HepG2 (cell line): ENCODE data around the gene BCORL1. TPM values are rescaled to one million over a fixed set of nuclear protein-coding genes. Genes with fewer than 3 reads are reported as not detected.

Experiments used
- ARNT2 ChIP-seq: sonication (generic); formaldehyde crosslinking; IDR thresholded peaks from 2 replicates; pipeline ENCODE4 v1.8.0; 2022; ENCODE audit warnings: mild to moderate bottlenecking, low read depth, missing genetic modification reagents, moderate library complexity
- CBFB ChIP-seq: sonication (generic); formaldehyde crosslinking; IDR thresholded peaks from 2 replicates; pipeline ENCODE4 v1.4.0; 2020; ENCODE audit warnings: missing genetic modification reagents
- DMAP1 ChIP-seq: IDR thresholded peaks from 2 replicates; pipeline ENCODE4 v1.6.1; 2016
- MIER2 ChIP-seq: IDR thresholded peaks from 2 replicates; pipeline ENCODE4 v1.6.1; 2016; ENCODE audit warnings: missing biosample characterization, missing genetic modification reagents
- RELA ChIP-seq: sonication (generic); formaldehyde crosslinking; IDR thresholded peaks from 2 replicates; pipeline ENCODE4 v1.4.0; 2020; ENCODE audit warnings: missing genetic modification reagents
- SRY ChIP-seq: sonication (generic); formaldehyde crosslinking; IDR thresholded peaks from 2 replicates; pipeline ENCODE4 v1.8.0; 2022; ENCODE audit warnings: mild to moderate bottlenecking, missing genetic modification reagents
- XBP1 ChIP-seq: sonication (generic); formaldehyde crosslinking; IDR thresholded peaks from 2 replicates; pipeline ENCODE4 v1.5.0; 2020; ENCODE audit warnings: missing genetic modification reagents
- ZFY ChIP-seq: sonication (generic); formaldehyde crosslinking; IDR thresholded peaks from 2 replicates; pipeline ENCODE4 v1.4.0; 2020; ENCODE audit warnings: missing genetic modification reagents
- ZNF234 ChIP-seq: sonication (generic); formaldehyde crosslinking; conservative IDR thresholded peaks from 2 replicates; pipeline ENCODE4 v1.5.1; 2020; ENCODE audit warnings: mild to moderate bottlenecking, missing genetic modification reagents
- ZNF3 ChIP-seq: IDR thresholded peaks from 2 replicates; pipeline ENCODE4 v1.7.0; 2017; ENCODE audit warnings: inconsistent platforms
- ZNF441 ChIP-seq: sonication (generic); formaldehyde crosslinking; IDR thresholded peaks from 2 replicates; pipeline ENCODE4 v1.7.0; 2021; ENCODE audit warnings: missing genetic modification reagents, borderline replicate concordance
- ZNF776 ChIP-seq: sonication (generic); formaldehyde crosslinking; IDR thresholded peaks from 2 replicates; pipeline ENCODE4 v1.4.0; 2020; ENCODE audit warnings: mild to moderate bottlenecking, missing genetic modification reagents
- ZSCAN12 ChIP-seq: sonication (generic); formaldehyde crosslinking; IDR thresholded peaks from 2 replicates; pipeline ENCODE4 v1.9.0; 2021; ENCODE audit warnings: mild to moderate bottlenecking, missing genetic modification reagents
- polyA plus RNA-seq, 8 experiments: library from polyadenylated mRNA; depleted of rRNA in 3 of 8; stranded (reverse) in 7 of 8; unstranded in 1 of 8; fragments of >200 nt; fragmentation: Illumina TruSeq in 4 of 8; extraction: Trizol in 4 of 8; gene quantifications; 2 replicates each; pipeline versions ENCODE4 v1.2.1 to v1.2.3, GENCODE V29; 2011 to 2016; ENCODE audit warnings: low read depth in 4 of 8, missing spikeins in 1 of 8, mixed read lengths in 1 of 8; ENCODE audit not compliant: insufficient read depth in 1 of 8
- total RNA-seq, 5 experiments: library from RNA; depleted of rRNA; stranded (reverse); fragments of >200 nt; fragmentation: Illumina TruSeq; extraction: Trizol; gene quantifications; 2 replicates each; pipeline ENCODE4 v1.2.3, GENCODE V29; 2016; ENCODE audit warnings: low read depth in 1 of 5
- TF ChIP-seq, protein P1 (sequence below): sonication (generic); formaldehyde crosslinking; IDR thresholded peaks from 2 replicates; pipeline ENCODE4 v1.5.0; 2020; ENCODE audit warnings: mild to moderate bottlenecking, missing genetic modification reagents, borderline replicate concordance
- TF ChIP-seq, protein P2 (sequence below): sonication (generic); formaldehyde crosslinking; IDR thresholded peaks from 2 replicates; pipeline ENCODE4 v1.9.0; 2021; ENCODE audit warnings: mild to moderate bottlenecking, missing genetic modification reagents
- TF ChIP-seq, protein P3 (sequence below): sonication (generic); formaldehyde crosslinking; IDR thresholded peaks from 2 replicates; pipeline ENCODE4 v1.5.0; 2020; ENCODE audit warnings: missing genetic modification reagents, mild to moderate bottlenecking, borderline replicate concordance

BCORL1 gene
- total and polyA plus RNA-seq, 2 of the 13 experiments (the other 11 are each of a cell fraction or from before 2014, with no cell fraction given): 0.67 to 1.4 TPM

DNA sequence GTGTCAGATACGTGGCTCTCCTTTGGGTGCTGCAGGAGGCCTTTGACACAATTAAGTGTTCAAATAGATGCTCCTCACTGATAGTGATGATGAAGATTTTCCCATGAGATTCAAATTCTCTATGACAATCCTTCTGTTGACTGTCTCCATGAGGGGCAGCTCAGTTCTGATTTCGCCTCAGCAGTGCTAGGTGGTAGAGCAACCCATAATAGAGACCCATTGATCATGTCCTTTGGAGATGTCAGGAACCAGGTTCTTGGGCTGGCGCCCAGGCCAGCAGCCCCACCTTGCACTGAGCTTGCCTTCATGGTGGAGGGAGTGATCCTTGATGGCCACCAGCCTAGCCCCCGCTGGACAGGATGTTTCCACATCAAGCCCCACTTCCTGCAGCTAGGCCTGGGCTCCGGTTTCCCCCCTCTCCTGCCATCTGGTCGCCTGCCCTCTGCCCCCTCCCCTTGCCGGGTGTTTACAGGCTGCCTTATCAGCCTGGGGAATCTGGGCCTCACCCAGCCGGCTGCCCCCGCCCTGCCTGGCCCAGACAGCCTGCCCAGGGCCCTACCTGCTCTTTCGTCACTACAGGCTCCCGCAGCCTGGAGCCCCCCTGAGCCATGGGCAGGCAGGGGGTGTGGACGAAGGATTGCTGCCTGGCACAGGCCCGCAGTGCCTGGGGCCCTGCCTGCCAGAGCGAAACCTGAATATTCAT, 115.2 kb downstream of the BCORL1 start (continued):
- TF ChIP-seq, protein P1, sequence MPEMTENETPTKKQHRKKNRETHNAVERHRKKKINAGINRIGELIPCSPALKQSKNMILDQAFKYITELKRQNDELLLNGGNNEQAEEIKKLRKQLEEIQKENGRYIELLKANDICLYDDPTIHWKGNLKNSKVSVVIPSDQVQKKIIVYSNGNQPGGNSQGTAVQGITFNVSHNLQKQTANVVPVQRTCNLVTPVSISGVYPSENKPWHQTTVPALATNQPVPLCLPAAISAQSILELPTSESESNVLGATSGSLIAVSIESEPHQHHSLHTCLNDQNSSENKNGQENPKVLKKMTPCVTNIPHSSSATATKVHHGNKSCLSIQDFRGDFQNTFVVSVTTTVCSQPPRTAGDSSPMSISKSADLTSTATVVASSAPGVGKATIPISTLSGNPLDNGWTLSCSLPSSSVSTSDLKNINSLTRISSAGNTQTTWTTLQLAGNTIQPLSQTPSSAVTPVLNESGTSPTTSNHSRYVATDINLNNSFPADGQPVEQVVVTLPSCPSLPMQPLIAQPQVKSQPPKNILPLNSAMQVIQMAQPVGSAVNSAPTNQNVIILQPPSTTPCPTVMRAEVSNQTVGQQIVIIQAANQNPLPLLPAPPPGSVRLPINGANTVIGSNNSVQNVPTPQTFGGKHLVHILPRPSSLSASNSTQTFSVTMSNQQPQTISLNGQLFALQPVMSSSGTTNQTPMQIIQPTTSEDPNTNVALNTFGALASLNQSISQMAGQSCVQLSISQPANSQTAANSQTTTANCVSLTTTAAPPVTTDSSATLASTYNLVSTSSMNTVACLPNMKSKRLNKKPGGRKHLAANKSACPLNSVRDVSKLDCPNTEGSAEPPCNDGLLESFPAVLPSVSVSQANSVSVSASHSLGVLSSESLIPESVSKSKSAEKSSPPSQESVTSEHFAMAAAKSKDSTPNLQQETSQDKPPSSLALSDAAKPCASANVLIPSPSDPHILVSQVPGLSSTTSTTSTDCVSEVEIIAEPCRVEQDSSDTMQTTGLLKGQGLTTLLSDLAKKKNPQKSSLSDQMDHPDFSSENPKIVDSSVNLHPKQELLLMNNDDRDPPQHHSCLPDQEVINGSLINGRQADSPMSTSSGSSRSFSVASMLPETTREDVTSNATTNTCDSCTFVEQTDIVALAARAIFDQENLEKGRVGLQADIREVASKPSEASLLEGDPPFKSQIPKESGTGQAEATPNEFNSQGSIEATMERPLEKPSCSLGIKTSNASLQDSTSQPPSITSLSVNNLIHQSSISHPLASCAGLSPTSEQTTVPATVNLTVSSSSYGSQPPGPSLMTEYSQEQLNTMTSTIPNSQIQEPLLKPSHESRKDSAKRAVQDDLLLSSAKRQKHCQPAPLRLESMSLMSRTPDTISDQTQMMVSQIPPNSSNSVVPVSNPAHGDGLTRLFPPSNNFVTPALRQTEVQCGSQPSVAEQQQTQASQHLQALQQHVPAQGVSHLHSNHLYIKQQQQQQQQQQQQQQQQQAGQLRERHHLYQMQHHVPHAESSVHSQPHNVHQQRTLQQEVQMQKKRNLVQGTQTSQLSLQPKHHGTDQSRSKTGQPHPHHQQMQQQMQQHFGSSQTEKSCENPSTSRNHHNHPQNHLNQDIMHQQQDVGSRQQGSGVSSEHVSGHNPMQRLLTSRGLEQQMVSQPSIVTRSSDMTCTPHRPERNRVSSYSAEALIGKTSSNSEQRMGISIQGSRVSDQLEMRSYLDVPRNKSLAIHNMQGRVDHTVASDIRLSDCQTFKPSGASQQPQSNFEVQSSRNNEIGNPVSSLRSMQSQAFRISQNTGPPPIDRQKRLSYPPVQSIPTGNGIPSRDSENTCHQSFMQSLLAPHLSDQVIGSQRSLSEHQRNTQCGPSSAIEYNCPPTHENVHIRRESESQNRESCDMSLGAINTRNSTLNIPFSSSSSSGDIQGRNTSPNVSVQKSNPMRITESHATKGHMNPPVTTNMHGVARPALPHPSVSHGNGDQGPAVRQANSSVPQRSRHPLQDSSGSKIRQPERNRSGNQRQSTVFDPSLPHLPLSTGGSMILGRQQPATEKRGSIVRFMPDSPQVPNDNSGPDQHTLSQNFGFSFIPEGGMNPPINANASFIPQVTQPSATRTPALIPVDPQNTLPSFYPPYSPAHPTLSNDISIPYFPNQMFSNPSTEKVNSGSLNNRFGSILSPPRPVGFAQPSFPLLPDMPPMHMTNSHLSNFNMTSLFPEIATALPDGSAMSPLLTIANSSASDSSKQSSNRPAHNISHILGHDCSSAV (CRISPR knock-in tag): no peak
- TF ChIP-seq, protein P2, sequence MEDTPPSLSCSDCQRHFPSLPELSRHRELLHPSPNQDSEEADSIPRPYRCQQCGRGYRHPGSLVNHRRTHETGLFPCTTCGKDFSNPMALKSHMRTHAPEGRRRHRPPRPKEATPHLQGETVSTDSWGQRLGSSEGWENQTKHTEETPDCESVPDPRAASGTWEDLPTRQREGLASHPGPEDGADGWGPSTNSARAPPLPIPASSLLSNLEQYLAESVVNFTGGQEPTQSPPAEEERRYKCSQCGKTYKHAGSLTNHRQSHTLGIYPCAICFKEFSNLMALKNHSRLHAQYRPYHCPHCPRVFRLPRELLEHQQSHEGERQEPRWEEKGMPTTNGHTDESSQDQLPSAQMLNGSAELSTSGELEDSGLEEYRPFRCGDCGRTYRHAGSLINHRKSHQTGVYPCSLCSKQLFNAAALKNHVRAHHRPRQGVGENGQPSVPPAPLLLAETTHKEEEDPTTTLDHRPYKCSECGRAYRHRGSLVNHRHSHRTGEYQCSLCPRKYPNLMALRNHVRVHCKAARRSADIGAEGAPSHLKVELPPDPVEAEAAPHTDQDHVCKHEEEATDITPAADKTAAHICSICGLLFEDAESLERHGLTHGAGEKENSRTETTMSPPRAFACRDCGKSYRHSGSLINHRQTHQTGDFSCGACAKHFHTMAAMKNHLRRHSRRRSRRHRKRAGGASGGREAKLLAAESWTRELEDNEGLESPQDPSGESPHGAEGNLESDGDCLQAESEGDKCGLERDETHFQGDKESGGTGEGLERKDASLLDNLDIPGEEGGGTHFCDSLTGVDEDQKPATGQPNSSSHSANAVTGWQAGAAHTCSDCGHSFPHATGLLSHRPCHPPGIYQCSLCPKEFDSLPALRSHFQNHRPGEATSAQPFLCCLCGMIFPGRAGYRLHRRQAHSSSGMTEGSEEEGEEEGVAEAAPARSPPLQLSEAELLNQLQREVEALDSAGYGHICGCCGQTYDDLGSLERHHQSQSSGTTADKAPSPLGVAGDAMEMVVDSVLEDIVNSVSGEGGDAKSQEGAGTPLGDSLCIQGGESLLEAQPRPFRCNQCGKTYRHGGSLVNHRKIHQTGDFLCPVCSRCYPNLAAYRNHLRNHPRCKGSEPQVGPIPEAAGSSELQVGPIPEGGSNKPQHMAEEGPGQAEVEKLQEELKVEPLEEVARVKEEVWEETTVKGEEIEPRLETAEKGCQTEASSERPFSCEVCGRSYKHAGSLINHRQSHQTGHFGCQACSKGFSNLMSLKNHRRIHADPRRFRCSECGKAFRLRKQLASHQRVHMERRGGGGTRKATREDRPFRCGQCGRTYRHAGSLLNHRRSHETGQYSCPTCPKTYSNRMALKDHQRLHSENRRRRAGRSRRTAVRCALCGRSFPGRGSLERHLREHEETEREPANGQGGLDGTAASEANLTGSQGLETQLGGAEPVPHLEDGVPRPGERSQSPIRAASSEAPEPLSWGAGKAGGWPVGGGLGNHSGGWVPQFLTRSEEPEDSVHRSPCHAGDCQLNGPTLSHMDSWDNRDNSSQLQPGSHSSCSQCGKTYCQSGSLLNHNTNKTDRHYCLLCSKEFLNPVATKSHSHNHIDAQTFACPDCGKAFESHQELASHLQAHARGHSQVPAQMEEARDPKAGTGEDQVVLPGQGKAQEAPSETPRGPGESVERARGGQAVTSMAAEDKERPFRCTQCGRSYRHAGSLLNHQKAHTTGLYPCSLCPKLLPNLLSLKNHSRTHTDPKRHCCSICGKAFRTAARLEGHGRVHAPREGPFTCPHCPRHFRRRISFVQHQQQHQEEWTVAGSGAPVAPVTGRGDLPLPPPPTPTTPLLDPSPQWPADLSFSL (CRISPR knock-in tag): no peak
- no peak for TF ChIP-seq DMAP1 (CRISPR knock-in tag)
- TF ChIP-seq ZSCAN12 (CRISPR knock-in tag): no peak
- TF ChIP-seq, protein P3, sequence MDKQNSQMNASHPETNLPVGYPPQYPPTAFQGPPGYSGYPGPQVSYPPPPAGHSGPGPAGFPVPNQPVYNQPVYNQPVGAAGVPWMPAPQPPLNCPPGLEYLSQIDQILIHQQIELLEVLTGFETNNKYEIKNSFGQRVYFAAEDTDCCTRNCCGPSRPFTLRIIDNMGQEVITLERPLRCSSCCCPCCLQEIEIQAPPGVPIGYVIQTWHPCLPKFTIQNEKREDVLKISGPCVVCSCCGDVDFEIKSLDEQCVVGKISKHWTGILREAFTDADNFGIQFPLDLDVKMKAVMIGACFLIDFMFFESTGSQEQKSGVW: no peak
- no peak for TF ChIP-seq ZNF3 (CRISPR knock-in tag)
- TF ChIP-seq ARNT2 (CRISPR knock-in tag): no peak
- TF ChIP-seq XBP1 (CRISPR knock-in tag): no peak
- TF ChIP-seq ZNF776: no peak
- TF ChIP-seq SRY (CRISPR knock-in tag): no peak
- no peak for TF ChIP-seq ZNF234
- TF ChIP-seq CBFB (CRISPR knock-in tag): no peak
- no peak for TF ChIP-seq RELA (CRISPR knock-in tag)
- TF ChIP-seq ZNF441 (CRISPR knock-in tag): no peak
- TF ChIP-seq MIER2: no peak
- peak; percentile 28; the same call in 1 of the 2 replicates for TF ChIP-seq ZFY (CRISPR knock-in tag)
